GM12878 (cell line): ENCODE results near the gene CCDC83. TPM values are rescaled to one million over a fixed set of nuclear protein-coding genes. Genes with fewer than 3 reads are reported as not detected.

Source experiments
- ATAC-seq: fragments of 200-7000 bp; cut with Tn5 transposase; 3 replicates; pipeline ENCODE4 v1.9.1; 2020; ENCODE audit warnings: mild to moderate bottlenecking, moderate library complexity
- BruUV-seq: library from RNA; stranded (reverse); fragments of 400-500 nt; replicated peaks from 2 replicates; lab custom pipeline; 2021; lab: Mats Ljungman, UMichigan
- CTCF ChIA-PET: fragments of 300-600 bp; sonication (Branson Sonifier 250); formaldehyde crosslinking; extraction: SDS; loops from one replicate; lab custom pipeline; 2021; ENCODE audit warnings: inconsistent platforms; lab: Yijun Ruan, JAX
- POLR2A ChIA-PET: fragments of 350-600 bp; formaldehyde crosslinking; extraction: SDS; loops from one replicate; lab custom pipeline; 2021; ENCODE audit warnings: inconsistent platforms; lab: Charles Lee
- RAD21 ChIA-PET: fragments of 300-600 bp; sonication (Branson Sonifier 250); formaldehyde crosslinking; loops from one replicate; lab custom pipeline; 2023; ENCODE audit warnings: antibody characterized with exemption; ENCODE audit not compliant: unreplicated experiment; lab: Charles Lee
- SMC1A ChIA-PET: fragments of 300-600 bp; sonication (Branson Sonifier 250); formaldehyde crosslinking; loops from one replicate; lab custom pipeline; 2023; ENCODE audit not compliant: unreplicated experiment, uncharacterized antibody; lab: Charles Lee
- DNase-seq: peaks from one replicate; pipeline ENCODE4 v3.0.0-alpha.2; 2011; ENCODE audit warnings: low read depth, low spot score
- FAIRE-seq: peaks from 3 replicates; lab custom pipeline; 2011; peaks lifted over from hg19 to GRCh38; lab: Jason Lieb, UNC
- H2AFZ ChIP-seq: 2 replicates; pipeline ENCODE4 v1.6.0; 2011; ENCODE audit warnings: low read depth, low read length, control low read depth; ENCODE audit not compliant: control insufficient read depth
- H3K27ac ChIP-seq: 2 replicates; pipeline ENCODE4 v1.5.1; 2011; ENCODE audit warnings: control low read depth; ENCODE audit not compliant: control insufficient read depth, insufficient read depth
- H3K27me3 ChIP-seq, 2 experiments: replicated peaks in 1 of 2; 2 replicates each; pipeline versions ENCODE4 v1.6.0 to v1.6.1; 2011; ENCODE audit warnings: low read length in 1 of 2; ENCODE audit not compliant: control insufficient read depth in 2 of 2, insufficient read depth in 2 of 2
- H3K36me3 ChIP-seq, 2 experiments: 2 replicates each; pipeline ENCODE4 v1.5.1; 2011; ENCODE audit warnings: low read length in 1 of 2; ENCODE audit not compliant: control insufficient read depth in 2 of 2, insufficient read depth in 2 of 2
- H3K4me1 ChIP-seq: 2 replicates; pipeline ENCODE4 v1.6.1; 2011; ENCODE audit warnings: mild to moderate bottlenecking, low read length, moderate library complexity, mixed read lengths; ENCODE audit not compliant: control insufficient read depth, insufficient read depth
- H3K4me2 ChIP-seq: 2 replicates; pipeline ENCODE4 v1.6.0; 2011; ENCODE audit warnings: control low read depth; ENCODE audit not compliant: control insufficient read depth, insufficient read depth
- H3K4me3 ChIP-seq: fragments of 200-600 bp; sonication (generic); 2 replicates; pipeline ENCODE4 v1.5.1; 2016
- H3K79me2 ChIP-seq: 2 replicates; pipeline ENCODE4 v1.6.0; 2011; ENCODE audit warnings: low read length; ENCODE audit not compliant: control insufficient read depth, insufficient read depth
- H3K9ac ChIP-seq: 2 replicates; pipeline ENCODE4 v1.8.0; 2011; ENCODE audit warnings: low read length, control low read depth, mixed read lengths; ENCODE audit not compliant: control insufficient read depth, insufficient read depth
- H3K9me3 ChIP-seq: replicated peaks from 3 replicates; pipeline ENCODE4 v1.5.1; 2011; ENCODE audit warnings: mild to moderate bottlenecking, low read length; ENCODE audit not compliant: control insufficient read depth, insufficient read depth
- H4K20me1 ChIP-seq: 2 replicates; pipeline ENCODE4 v1.6.0; 2011; ENCODE audit not compliant: control insufficient read depth, insufficient read depth
- CBX5 ChIP-seq: sonication (generic); IDR thresholded peaks from 2 replicates; pipeline ENCODE4 v1.6.1; 2016; ENCODE audit warnings: low read depth, moderate library complexity, mild to moderate bottlenecking, inconsistent platforms
- PAX5 ChIP-seq: IDR thresholded peaks from 2 replicates; pipeline ENCODE4 v1.6.1; 2011; ENCODE audit warnings: low read depth, low read length, borderline replicate concordance
- POLR2AphosphoS5 ChIP-seq: IDR thresholded peaks from 2 replicates; pipeline ENCODE4 v1.6.1; 2011; ENCODE audit warnings: mild to moderate bottlenecking, low read length, inconsistent platforms
- POU2F2 ChIP-seq: IDR thresholded peaks from 3 replicates; pipeline ENCODE4 v1.6.1; 2011; ENCODE audit warnings: low read depth, mild to moderate bottlenecking, low read length, borderline replicate concordance
- RFX5 ChIP-seq: IDR thresholded peaks from 2 replicates; pipeline ENCODE4 v1.6.1; 2011; ENCODE audit warnings: low read depth, low read length, improper control_type of control experiment
- SKIL ChIP-seq: fragments of 450-650 bp; IDR thresholded peaks from 2 replicates; pipeline ENCODE4 v1.6.1; 2017; ENCODE audit warnings: mild to moderate bottlenecking, low read depth, inconsistent platforms; ENCODE audit not compliant: poor library complexity, severe bottlenecking
- ZBTB4 ChIP-seq: fragments of 450-650 bp; formaldehyde crosslinking; IDR thresholded peaks from 2 replicates; pipeline ENCODE4 v1.4.0; 2022; ENCODE audit warnings: mild to moderate bottlenecking, moderate library complexity
- ZNF384 ChIP-seq: IDR thresholded peaks from 2 replicates; pipeline ENCODE4 v1.6.1; 2012; ENCODE audit warnings: low read depth, mild to moderate bottlenecking, low read length, improper control_type of control experiment, borderline replicate concordance
- WGBS: methylation state at CpG from one replicate; pipeline ENCODE4 v1.1.6; 2016; ENCODE audit warnings: low lambda C conversion rate; ENCODE audit not compliant: insufficient replicate concordance, insufficient coverage; ENCODE audit errors: missing lambda C conversion rate; 5-methylcytosine and 5-hydroxymethylcytosine counted together
- in situ Hi-C: fragments of 300-500 bp; cut with MboI; formaldehyde crosslinking; loops from 9 replicates; pipeline ENCODE4 v1.14.3; 2018; ENCODE audit warnings: mixed read lengths
- intact Hi-C: fragments of 100-400 bp; cut with micrococcal nuclease; formaldehyde crosslinking; loops from one replicate; pipeline ENCODE4 v1.14.2; 2022; ENCODE audit not compliant: unreplicated experiment
- polyA plus RNA-seq, 11 experiments: library from polyadenylated mRNA; depleted of rRNA in 4 of 11; unstranded in 6 of 11; stranded (reverse) in 5 of 11; fragments of >200 nt; fragmentation: Nextera tagmentation in 4 of 11; fragmentation: Illumina TruSeq in 1 of 11; extraction: Ambion mirVana in 4 of 11; extraction: Trizol in 1 of 11; gene quantifications; 1 replicate in 1 of 11; 2 replicates in 10 of 11; pipeline versions ENCODE4 v1.2.1 to v1.2.3, GENCODE V29; 2011 to 2016; ENCODE audit warnings: inconsistent platforms in 2 of 11, missing spikeins in 2 of 11, low read depth in 1 of 11
- total RNA-seq, 4 experiments: library from RNA; depleted of rRNA in 3 of 4; stranded (reverse); fragments of >200 nt in 3 of 4; fragmentation: Illumina TruSeq in 1 of 4; extraction: Trizol in 1 of 4; gene quantifications; 2 replicates each; pipeline versions ENCODE4 v1.2.1 to v1.2.3, GENCODE V29; 2013 to 2021
- TF ChIP-seq, protein P1 (sequence below): IDR thresholded peaks from 2 replicates; pipeline ENCODE4 v1.6.1; 2012; ENCODE audit warnings: low read length, inconsistent platforms
- TF ChIP-seq, protein P2 (sequence below): IDR thresholded peaks from 2 replicates; pipeline ENCODE4 v1.6.1; 2011; ENCODE audit warnings: borderline replicate concordance, low read depth, mild to moderate bottlenecking, moderate library complexity, low read length; ENCODE audit not compliant: insufficient read depth, poor library complexity, severe bottlenecking
- TF ChIP-seq, protein P3 (sequence below): fragments of 450-650 bp; formaldehyde crosslinking; IDR thresholded peaks from 2 replicates; pipeline ENCODE4 v1.4.0; 2020; ENCODE audit warnings: mild to moderate bottlenecking, moderate library complexity

CCDC83 gene
- total and polyA plus RNA-seq, 10 of the 15 experiments (the other 5 are each of a cell fraction or from before 2014, with no cell fraction given), result not detected

DNA sequence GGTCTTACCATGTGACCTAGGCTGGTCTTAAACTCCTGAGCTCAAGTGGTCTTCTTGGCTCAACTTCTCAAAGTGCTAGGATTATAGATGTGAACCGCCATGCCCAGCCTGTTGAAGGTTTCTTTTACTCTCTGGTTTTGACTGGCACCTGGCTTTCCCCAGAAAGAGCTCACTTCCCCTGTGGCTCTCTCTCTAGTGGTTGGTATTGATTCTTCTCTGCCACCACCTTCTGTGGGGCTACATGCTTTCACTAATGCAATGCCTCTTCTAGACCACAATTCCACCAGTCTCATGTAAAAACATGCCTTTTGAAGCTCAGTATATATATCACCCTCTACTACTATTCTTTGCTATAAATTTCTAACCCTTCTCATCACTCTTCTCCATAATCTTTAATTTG lies 67.2 kb downstream of the CCDC83 start:
- Histone ChIP-seq H3K9ac (no peak overlapping the region), H3K4me2 (no peak overlapping the region), H3K4me3 (no peak overlapping the region), H3K27me3 (no peaks in the 10 kb centered on the region), H2AFZ (no peak overlapping the region), H3K79me2 (no peaks in the 10 kb centered on the region), H3K27ac (no peak overlapping the region), H3K9me3 (no peaks in the 10 kb centered on the region; the same call in 2 of the 3 replicates), H3K36me3 (no peaks in the 10 kb centered on the region), H4K20me1 (no peaks in the 10 kb centered on the region), H3K4me1 (no peaks in the 10 kb centered on the region)
- BruUV-seq, result no TSS peak
- intact Hi-C loops (no loop called here), in situ Hi-C loops (no loop called here)
- ATAC-seq (peak; percentile 98), FAIRE-seq (no peak), DNase-seq (peak; percentile 39)
- ChIA-PET SMC1A (interaction anchor here (1.0 to 1.8 kb wide), 2 partner anchors 68 to 365 kb away, joined by 3 to 4 read pairs; partner anchors contain the start of gene CCDC83), POLR2A (interaction anchor here (0.7 kb wide), 1 partner anchor 415 kb away, joined by 3 read pairs; no protein-coding TSS in a partner anchor), RAD21 (no interaction called here), CTCF (interaction anchor here (1.0 kb wide), 1 partner anchor 369 kb away, joined by 5 read pairs; no protein-coding TSS in a partner anchor)
- WGBS, result 31% methylated on average over 1 of the region's 1 CpG
- TF ChIP-seq PAX5, result no peak
- no peak for TF ChIP-seq SKIL
- TF ChIP-seq, protein P1, sequence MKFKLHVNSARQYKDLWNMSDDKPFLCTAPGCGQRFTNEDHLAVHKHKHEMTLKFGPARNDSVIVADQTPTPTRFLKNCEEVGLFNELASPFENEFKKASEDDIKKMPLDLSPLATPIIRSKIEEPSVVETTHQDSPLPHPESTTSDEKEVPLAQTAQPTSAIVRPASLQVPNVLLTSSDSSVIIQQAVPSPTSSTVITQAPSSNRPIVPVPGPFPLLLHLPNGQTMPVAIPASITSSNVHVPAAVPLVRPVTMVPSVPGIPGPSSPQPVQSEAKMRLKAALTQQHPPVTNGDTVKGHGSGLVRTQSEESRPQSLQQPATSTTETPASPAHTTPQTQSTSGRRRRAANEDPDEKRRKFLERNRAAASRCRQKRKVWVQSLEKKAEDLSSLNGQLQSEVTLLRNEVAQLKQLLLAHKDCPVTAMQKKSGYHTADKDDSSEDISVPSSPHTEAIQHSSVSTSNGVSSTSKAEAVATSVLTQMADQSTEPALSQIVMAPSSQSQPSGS, result no peak
- TF ChIP-seq POLR2AphosphoS5, result no peak
- no peak for TF ChIP-seq POU2F2
- TF ChIP-seq ZBTB4 (CRISPR knock-in tag), result no peak
- no peak for TF ChIP-seq RFX5
- TF ChIP-seq CBX5, result no peak
- TF ChIP-seq, protein P2, sequence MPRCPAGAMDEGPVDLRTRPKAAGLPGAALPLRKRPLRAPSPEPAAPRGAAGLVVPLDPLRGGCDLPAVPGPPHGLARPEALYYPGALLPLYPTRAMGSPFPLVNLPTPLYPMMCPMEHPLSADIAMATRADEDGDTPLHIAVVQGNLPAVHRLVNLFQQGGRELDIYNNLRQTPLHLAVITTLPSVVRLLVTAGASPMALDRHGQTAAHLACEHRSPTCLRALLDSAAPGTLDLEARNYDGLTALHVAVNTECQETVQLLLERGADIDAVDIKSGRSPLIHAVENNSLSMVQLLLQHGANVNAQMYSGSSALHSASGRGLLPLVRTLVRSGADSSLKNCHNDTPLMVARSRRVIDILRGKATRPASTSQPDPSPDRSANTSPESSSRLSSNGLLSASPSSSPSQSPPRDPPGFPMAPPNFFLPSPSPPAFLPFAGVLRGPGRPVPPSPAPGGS, result no peak
- TF ChIP-seq, protein P3, sequence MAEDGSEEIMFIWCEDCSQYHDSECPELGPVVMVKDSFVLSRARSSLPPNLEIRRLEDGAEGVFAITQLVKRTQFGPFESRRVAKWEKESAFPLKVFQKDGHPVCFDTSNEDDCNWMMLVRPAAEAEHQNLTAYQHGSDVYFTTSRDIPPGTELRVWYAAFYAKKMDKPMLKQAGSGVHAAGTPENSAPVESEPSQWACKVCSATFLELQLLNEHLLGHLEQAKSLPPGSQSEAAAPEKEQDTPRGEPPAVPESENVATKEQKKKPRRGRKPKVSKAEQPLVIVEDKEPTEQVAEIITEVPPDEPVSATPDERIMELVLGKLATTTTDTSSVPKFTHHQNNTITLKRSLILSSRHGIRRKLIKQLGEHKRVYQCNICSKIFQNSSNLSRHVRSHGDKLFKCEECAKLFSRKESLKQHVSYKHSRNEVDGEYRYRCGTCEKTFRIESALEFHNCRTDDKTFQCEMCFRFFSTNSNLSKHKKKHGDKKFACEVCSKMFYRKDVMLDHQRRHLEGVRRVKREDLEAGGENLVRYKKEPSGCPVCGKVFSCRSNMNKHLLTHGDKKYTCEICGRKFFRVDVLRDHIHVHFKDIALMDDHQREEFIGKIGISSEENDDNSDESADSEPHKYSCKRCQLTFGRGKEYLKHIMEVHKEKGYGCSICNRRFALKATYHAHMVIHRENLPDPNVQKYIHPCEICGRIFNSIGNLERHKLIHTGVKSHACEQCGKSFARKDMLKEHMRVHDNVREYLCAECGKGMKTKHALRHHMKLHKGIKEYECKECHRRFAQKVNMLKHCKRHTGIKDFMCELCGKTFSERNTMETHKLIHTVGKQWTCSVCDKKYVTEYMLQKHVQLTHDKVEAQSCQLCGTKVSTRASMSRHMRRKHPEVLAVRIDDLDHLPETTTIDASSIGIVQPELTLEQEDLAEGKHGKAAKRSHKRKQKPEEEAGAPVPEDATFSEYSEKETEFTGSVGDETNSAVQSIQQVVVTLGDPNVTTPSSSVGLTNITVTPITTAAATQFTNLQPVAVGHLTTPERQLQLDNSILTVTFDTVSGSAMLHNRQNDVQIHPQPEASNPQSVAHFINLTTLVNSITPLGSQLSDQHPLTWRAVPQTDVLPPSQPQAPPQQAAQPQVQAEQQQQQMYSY (CRISPR knock-in tag), result no peak
- TF ChIP-seq ZNF384, result no peak
